Peyer's patch (tissue), 4 donors: ENCODE results near the gene FRMD5. TPM values are rescaled to one million over a fixed set of nuclear protein-coding genes. Genes with fewer than 3 reads are reported as not detected.

ENCODE experiments used
- DNase-seq, 3 donors: peaks; one replicate each; pipeline ENCODE4 v3.0.0-alpha.2; 2017 to 2019
- H3K27ac ChIP-seq, 4 donors: fragments of 200-600 bp; sonication (generic); one replicate each; pipeline ENCODE4 v1.5.1; 2016 to 2019
- H3K27me3 ChIP-seq, 2 donors: fragments of 200-600 bp; sonication (generic); one replicate each; pipeline ENCODE4 v1.5.1; 2019
- H3K36me3 ChIP-seq, 3 donors: fragments of 200-600 bp; sonication (generic); one replicate each; pipeline ENCODE4 v1.5.1; 2016 to 2019
- H3K4me1 ChIP-seq, 4 donors: fragments of 200-600 bp; sonication (generic); one replicate each; pipeline ENCODE4 v1.5.1; 2016 to 2019
- H3K4me3 ChIP-seq, 4 donors: fragments of 200-600 bp; sonication (generic); 1 replicate in 3 of 4; 2 replicates in 1 of 4; pipeline ENCODE4 v1.5.1; 2016 to 2019; ENCODE audit warnings: mild to moderate bottlenecking in 1 of 4
- H3K9me3 ChIP-seq, 4 donors: fragments of 200-600 bp; sonication (generic); one replicate each; pipeline ENCODE4 v1.5.1; 2016 to 2019; ENCODE audit warnings: mild to moderate bottlenecking in 1 of 4
- POLR2A ChIP-seq, 2 donors: fragments of 450-650 bp; IDR thresholded peaks; one replicate each; pipeline ENCODE4 v1.5.1; 2017; ENCODE audit warnings: antibody characterized with exemption in 2 of 2, mild to moderate bottlenecking in 2 of 2, moderate library complexity in 2 of 2
- total RNA-seq, 4 donors: library from RNA; depleted of rRNA; stranded (reverse); fragments of >200 nt; gene quantifications; one replicate each; pipeline ENCODE4 v1.1.0, GENCODE V29; 2016
- TF ChIP-seq, protein P1 (sequence below), 6 experiments: fragments of 450-650 bp in 4 of 6; fragments of 200-600 bp in 2 of 6; sonication (generic) in 1 of 6; IDR thresholded peaks; one replicate each; pipeline ENCODE4 v1.5.1; 2017 to 2019; ENCODE audit warnings: antibody characterized with exemption in 6 of 6, mild to moderate bottlenecking in 3 of 6, moderate library complexity in 1 of 6

Gene FRMD5
- total RNA-seq, 4 donors from 2014 or later, result 0.54 to 5.0 (median 0.57) TPM; not detected in 1

DNA sequence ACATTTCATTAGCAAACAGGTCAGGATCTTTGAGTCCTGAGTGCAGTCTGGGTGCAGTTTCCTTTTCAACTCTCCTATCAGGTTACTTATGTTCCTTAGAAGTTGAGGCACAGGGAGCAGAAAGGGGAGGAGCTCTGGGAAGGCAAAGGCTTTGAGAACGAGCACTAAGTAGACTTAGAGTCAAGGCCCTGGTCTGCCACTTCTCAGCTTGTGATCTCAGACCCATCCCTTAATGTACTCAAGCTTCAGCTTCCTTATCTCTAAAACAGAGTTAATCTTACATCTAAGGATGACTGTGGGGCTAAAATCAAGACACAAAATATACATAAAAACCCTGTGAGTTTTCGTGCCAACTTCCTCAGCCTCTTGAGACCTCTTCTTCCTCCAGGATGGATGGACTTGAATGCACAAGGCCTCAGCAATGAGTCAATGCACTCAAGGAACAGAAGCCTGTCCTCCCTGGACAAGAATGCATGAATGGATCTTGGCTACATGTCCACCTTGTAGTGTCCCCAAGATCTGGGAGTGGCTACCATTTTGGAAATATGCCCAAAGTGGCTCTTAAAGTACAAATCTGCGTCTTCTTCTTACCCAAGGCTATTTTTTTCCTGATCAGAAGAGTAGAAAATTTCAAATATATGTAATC, 263.2 kb downstream of the FRMD5 start:
- no peaks in the 10 kb centered on the region for H3K36me3 ChIP-seq
- TF ChIP-seq POLR2A (IDR thresholded peaks at IDR 0.05), result no peak
- TF ChIP-seq, protein P1, sequence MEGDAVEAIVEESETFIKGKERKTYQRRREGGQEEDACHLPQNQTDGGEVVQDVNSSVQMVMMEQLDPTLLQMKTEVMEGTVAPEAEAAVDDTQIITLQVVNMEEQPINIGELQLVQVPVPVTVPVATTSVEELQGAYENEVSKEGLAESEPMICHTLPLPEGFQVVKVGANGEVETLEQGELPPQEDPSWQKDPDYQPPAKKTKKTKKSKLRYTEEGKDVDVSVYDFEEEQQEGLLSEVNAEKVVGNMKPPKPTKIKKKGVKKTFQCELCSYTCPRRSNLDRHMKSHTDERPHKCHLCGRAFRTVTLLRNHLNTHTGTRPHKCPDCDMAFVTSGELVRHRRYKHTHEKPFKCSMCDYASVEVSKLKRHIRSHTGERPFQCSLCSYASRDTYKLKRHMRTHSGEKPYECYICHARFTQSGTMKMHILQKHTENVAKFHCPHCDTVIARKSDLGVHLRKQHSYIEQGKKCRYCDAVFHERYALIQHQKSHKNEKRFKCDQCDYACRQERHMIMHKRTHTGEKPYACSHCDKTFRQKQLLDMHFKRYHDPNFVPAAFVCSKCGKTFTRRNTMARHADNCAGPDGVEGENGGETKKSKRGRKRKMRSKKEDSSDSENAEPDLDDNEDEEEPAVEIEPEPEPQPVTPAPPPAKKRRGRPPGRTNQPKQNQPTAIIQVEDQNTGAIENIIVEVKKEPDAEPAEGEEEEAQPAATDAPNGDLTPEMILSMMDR (IDR thresholded peaks at IDR 0.05), result no peak
- no peak for DNase-seq
- no peak overlapping the region for H3K27ac ChIP-seq
- no peaks in the 10 kb centered on the region for H3K27me3 ChIP-seq
- H3K9me3 ChIP-seq, result no peaks in the 10 kb centered on the region
- H3K4me3 ChIP-seq, result no peak overlapping the region
- H3K4me1 ChIP-seq, result no peaks in the 10 kb centered on the region

DNA sequence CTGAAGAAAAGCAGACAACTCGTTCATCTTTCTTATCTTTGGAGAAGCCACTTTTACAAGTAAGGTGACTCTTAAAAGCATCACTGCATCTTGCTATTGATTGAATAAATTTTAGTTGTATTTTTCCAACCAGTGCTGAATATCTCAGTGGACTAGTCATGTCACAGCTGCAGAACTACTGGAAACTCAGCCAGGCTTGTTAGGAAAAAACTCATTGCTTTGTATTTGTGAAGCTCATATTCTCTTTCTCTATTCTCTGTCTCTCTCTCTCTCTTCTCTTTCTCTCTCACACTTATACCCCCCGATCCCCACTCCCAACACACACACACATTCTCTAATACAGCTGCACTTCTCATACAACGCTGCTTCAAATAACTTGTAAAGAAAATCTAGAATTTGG, 264.0 kb downstream of the FRMD5 start:
- H3K27ac ChIP-seq, result no peak overlapping the region
- no peaks in the 10 kb centered on the region for H3K4me1 ChIP-seq
- no peaks in the 10 kb centered on the region for H3K9me3 ChIP-seq
- no peak overlapping the region for H3K4me3 ChIP-seq
- no peak for DNase-seq
- H3K27me3 ChIP-seq, result no peaks in the 10 kb centered on the region
- TF ChIP-seq POLR2A (IDR thresholded peaks at IDR 0.05), result no peak
- TF ChIP-seq, protein P1 (IDR thresholded peaks at IDR 0.05), result no peak
- no peaks in the 10 kb centered on the region for H3K36me3 ChIP-seq

DNA sequence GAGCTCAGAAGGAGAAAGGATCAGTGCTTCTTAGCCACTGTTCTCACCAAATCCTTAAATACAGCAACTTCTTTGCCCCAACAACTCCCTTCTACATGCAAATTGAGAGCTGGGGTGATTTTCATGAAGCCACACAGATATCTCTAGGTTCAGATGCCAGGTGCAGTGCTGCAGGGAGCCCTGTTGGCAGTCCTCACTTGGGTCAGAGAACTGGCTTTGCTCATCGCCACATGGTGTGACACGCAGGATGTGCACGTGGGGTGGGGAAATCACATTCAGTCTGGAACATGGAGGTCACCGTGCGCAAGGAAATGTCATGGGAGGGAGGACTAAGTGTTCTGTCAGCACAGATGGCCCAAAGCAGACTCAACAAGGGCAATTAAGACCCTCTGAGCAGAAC, 264.5 kb downstream of the FRMD5 start:
- Histone ChIP-seq H3K4me1 (no peaks in the 10 kb centered on the region), H3K4me3 (no peak overlapping the region), H3K27me3 (no peaks in the 10 kb centered on the region), H3K27ac (peak overlapping the region in 1 of 4 donors; percentile 31), H3K36me3 (no peaks in the 10 kb centered on the region), H3K9me3 (no peaks in the 10 kb centered on the region)
- DNase-seq, result peak in 2 of 3 donors; percentile 55 to 62
- TF ChIP-seq, protein P1 (IDR thresholded peaks at IDR 0.05), result no peak
- no peak for TF ChIP-seq POLR2A (IDR thresholded peaks at IDR 0.05)

DNA sequence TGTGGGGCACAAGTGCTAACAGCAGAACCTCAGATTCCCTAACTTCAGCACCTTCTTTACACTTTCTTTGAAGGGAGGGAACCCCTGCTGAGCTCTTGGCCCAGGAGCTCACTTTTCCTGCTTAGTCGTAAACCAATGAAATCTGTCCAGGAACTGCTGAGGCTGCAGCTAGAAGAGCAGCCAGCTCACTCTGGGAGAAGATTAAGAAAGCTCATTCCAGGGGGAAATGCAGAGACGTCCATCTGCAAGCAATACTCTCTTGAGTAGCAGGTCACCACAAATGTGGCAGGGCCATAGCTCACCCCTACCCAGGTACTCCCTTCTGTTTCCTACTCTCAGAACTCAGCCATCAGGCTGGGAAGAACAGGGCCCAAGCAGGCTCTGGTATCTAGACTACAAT, 265.0 kb downstream of the FRMD5 start:
- Histone ChIP-seq H3K4me3 (no peak overlapping the region), H3K36me3 (no peaks in the 10 kb centered on the region), H3K27me3 (no peaks in the 10 kb centered on the region), H3K9me3 (no peaks in the 10 kb centered on the region), H3K27ac (peak overlapping the region in 1 of 4 donors; percentile 31), H3K4me1 (no peaks in the 10 kb centered on the region)
- TF ChIP-seq, protein P1 (IDR thresholded peaks at IDR 0.05), result no peak
- TF ChIP-seq POLR2A (IDR thresholded peaks at IDR 0.05), result no peak
- no peak for DNase-seq

DNA sequence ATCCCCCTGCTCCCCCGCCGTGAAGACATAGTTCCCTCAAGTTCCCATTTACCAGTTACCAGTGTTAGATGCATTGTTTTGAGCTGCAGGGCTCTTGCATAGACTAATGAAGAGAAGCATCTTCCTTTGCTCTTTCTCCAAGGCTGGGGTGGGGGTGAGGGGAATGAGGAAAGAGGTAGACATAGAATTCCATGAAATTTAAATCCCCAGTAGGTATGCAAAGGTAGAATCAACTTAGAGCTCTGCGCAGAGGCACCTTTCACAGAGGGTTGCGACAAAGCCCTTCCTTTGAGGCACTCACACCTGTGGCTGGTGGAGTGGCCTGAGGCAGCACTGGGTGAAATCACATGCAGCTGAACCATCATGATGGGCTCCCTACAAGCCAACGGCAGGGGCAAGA, 266.9 kb downstream of the FRMD5 start:
- H3K4me3 ChIP-seq, result no peak overlapping the region
- TF ChIP-seq POLR2A (IDR thresholded peaks at IDR 0.05), result no peak
- TF ChIP-seq, protein P1 (IDR thresholded peaks at IDR 0.05), result no peak
- H3K27me3 ChIP-seq, result no peaks in the 10 kb centered on the region
- no peaks in the 10 kb centered on the region for H3K36me3 ChIP-seq
- no peaks in the 10 kb centered on the region for H3K4me1 ChIP-seq
- no peaks in the 10 kb centered on the region for H3K9me3 ChIP-seq
- no peak overlapping the region for H3K27ac ChIP-seq
- no peak for DNase-seq

DNA sequence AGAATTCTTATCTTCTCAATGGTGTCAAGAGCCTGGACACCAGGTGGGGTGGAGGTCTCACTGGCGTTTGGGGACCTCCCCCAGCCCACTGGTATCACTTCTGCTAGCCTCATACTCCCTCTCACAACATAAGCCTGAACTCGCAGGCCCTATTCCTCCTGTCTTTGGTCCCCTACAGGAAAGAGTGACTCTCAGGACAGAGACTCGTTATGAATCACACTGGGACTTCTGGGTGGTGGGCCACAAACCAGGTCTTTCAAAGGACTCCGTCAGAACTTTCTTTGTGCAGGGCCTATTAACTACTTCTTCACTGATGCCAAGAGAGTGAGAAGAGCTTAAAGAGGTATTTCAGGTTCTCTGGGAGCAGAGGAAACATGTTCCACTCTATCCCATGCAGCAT, 267.9 kb downstream of the FRMD5 start:
- DNase-seq, result no peak
- Histone ChIP-seq H3K4me1 (no peaks in the 10 kb centered on the region), H3K27me3 (no peaks in the 10 kb centered on the region), H3K36me3 (no peaks in the 10 kb centered on the region), H3K27ac (no peak overlapping the region), H3K4me3 (no peak overlapping the region), H3K9me3 (no peaks in the 10 kb centered on the region)
- no peak for TF ChIP-seq POLR2A (IDR thresholded peaks at IDR 0.05)
- TF ChIP-seq, protein P1 (IDR thresholded peaks at IDR 0.05), result no peak
